Esophagus mucosa (tissue), 1 donor: Measurements from ENCODE around the gene SIL1. TPM values are rescaled to one million over a fixed set of nuclear protein-coding genes. Genes with fewer than 3 reads are reported as not detected.
"Not testable (repeated sequence)": the region's sequence is repeated elsewhere in the genome, so short reads cannot be mapped to it uniquely, and the experiment has no call there.

Source experiments
- ATAC-seq: fragments of 200-7000 bp; cut with Tn5 transposase; one replicate; pipeline ENCODE4 v1.9.1; 2020
- total RNA-seq: library from RNA; stranded (reverse); gene quantifications from one replicate; pipeline ENCODE4 v1.2.4, GENCODE V29; 2023
- donor health status: DM: yes; HTN: yes; CAD: no.

The SIL1 gene
- total RNA-seq = 29.3 TPM

DNA sequence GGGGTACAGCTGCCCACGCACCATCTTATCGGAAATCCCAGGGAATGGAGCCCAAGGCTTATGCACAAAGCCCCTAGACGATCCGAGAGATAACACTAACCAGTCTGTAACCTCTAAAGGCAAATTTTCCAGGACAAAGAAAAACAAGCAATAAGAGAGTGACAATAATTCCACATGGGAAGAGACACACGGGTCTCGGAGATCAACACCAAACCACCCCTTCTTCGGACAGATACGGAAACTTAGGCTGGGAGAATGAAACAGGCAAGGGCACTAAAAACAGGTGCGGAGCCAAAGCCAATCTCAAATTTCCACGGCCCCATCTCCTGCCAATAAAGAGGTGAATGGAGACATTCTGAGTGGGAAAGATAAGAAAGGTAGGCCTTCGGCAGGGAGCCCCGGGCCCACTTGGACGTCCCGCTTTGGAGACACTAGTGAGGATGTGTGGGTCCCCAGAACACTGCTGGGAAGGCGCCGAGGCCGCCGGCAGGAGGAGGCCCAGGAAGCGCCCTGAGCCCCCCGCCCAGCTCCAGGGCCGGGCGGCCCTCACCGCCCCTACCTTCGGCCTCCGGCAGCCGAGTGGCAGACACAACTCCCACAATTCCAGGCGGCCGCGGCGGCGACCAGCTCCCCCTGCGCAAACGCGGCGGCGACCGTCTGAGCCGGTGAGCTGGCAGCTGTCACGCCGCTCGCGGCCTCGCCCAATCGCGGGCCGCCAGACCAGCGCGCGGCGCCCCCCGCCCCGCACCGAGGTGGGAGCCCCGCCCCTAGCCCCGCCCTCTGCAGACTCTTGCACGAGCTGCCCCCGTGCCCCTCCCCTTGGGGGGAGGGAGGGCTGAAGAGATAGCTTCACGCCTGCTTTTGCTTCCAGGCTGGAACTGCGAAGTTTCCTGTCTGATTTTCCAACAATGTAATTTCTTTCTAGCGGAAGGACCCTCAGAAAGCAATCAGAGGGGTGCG, at the start of gene SIL1:
TSS of gene SIL1 (minus strand) at position 659 of the 960 bp plus-strand sequence. CDS start 70,525 bp downstream, outside the sequence.
- ATAC-seq = peak; percentile 99

GRCh38 chr5:139246394-139246793, 48.2 kb upstream of the SIL1 start:
- ATAC-seq = peak; percentile 17

GRCh38 chr5:139245637-139246339, 47.6 kb upstream of the SIL1 start:
- ATAC-seq = no peak

- no peak for ATAC-seq
Measured at GRCh38 chr5:139243425-139243970, 45.3 kb upstream of the SIL1 start.

GRCh38 chr5:139241139-139241538, 43.0 kb upstream of the SIL1 start:
- no peak for ATAC-seq

DNA sequence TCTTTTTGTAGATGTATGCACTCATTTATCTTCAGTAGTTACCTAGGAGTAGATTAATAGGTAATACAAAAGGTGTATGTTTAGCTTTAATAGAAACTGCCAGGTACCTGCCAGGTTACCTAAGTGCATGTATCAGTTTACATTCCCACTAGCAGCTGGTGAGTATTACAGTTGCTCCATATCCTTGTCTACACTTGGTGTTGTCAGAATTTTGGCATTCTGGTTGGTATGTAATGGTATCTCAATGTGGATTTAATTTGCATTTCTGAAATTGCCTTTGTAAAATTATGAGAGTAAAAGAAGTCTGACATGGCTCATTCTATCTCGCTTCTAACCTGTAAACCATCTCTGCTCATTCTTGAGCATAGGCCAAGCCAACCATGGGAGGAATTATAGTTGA, 38.3 kb upstream of the SIL1 start:
- no peak for ATAC-seq

- ATAC-seq = peak; percentile 76
Measured at GRCh38 chr5:139232147-139232724, 34.1 kb upstream of the SIL1 start.

DNA sequence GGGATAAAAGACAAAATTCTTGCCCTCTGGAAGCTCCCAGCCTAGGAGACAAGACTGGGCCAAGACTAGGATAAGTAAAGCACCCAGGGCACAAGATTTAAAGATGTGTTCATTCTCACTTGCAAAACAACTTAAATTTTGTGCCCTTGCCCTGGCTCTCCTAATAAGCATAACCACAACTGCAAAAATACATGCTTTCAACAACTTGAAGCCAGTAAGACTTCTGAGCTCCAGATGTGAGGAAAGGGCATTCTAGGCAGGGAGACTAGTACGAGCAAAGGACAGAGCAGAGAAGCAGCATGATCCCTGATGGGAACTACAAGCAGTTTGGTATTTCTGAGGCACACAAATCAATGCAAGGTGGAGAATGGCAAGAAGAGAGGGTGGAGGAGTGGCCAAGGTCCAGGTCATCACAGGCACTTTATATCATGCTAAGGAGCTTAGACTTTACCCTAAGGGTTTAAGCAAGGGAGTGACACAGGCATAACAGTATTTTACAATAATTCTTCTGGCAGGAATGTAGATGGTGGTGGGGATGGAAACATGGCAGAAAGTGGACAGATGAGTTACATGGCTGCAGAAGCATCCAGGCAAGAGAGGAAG, 30.1 kb upstream of the SIL1 start:
- no peak for ATAC-seq

GRCh38 chr5:139226131-139226530, 28.0 kb upstream of the SIL1 start:
- ATAC-seq = no peak

DNA sequence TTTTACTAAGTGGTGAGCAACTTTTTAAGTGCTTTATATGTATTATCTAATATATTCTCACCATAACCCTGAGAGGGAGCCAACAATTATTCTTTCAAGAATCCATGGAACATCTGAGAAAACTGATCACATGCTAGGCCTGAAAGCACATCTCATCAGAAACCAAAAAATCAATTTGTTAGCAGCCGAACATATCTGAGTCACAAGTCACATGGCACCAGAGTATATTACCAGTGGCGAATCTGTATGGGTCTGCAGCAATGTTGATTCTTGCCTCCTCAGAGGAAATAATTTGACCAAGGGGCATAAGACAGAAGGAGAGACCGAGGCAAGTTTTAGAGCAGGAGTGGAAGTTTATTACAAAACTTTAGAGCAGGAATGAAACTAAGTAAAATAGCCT, 25.3 kb upstream of the SIL1 start:
- ATAC-seq = no peak

GRCh38 chr5:139222346-139222745, 24.2 kb upstream of the SIL1 start:
- ATAC-seq = peak; percentile 72

GRCh38 chr5:139218038-139218437, 19.9 kb upstream of the SIL1 start:
- not testable (repeated sequence) for ATAC-seq

GRCh38 chr5:139215107-139215975, 17.2 kb upstream of the SIL1 start:
- no peak for ATAC-seq

- ATAC-seq = no peak
Measured at GRCh38 chr5:139214646-139215045, 16.5 kb upstream of the SIL1 start.

DNA sequence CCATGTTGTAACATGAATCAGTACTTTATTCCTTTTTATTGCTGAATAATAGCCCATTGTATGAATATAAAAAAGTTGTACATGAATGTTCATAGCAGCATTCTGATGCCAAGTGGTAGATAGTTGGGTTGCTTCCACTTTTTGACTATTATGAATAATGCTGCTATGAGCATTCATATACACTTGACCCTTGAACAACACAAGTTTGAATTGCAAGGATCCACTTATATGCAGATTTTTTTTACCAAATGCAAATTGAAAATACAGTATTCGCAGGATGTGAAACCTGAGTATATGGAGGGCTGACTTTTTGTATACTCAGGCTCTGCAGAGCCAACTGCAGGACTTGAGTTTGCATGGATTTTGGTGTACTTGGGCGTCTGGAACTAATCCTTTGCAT, 14.7 kb upstream of the SIL1 start:
- no peak for ATAC-seq

- ATAC-seq = no peak
Measured at GRCh38 chr5:139212486-139212885, 14.3 kb upstream of the SIL1 start.

DNA sequence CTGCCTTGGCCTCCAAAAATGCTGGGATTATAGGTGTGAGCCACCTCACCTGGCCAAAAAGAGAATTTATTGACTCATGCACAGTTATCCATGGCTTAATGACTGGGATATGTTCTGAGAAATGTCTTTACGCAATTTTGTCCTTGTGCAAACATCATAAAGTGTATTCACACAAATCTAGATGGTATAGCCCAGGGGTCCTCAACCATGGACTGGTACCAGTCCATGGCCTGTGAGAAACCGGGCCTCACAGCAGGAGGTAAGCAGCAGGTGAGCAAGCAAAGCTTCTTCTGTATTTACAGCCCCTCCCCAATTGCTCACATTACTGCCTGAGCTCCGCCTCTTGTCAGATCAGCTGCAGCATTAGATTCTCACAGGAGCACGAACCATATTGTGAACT, 12.4 kb upstream of the SIL1 start:
- peak; percentile 65 for ATAC-seq

DNA sequence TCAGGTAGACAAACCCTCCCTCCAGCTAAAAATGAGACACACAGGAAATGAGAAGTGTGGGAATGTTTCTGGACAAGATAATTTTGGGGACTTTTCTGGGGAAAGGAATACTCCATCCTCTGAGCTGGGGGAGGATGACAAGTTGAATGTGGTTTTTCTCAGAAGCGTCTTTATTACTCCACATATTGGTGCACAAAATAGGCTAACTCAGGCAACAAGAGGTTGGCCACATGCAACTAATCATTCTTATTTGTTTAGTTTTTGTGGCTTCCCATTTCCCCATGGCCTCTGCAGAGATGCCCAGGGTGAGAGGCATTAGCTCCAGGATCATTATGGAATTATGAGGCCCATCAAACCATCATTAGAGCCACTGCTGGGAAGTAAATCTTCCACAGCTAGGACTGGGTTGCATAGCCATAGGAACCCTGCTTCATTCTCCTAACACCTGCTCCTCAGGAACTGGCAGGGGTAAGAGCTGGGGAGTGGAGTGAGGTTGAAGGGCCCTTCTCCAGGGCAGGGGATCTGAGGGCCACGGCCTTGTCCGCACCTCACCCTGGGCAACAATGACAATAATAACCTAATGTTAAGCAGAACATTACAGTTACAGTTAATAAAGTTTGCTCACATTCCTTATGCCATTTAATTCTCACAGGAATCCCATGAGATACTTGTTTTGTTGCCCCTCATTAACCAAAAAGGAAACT, 9.3 kb upstream of the SIL1 start:
- no peak for ATAC-seq

DNA sequence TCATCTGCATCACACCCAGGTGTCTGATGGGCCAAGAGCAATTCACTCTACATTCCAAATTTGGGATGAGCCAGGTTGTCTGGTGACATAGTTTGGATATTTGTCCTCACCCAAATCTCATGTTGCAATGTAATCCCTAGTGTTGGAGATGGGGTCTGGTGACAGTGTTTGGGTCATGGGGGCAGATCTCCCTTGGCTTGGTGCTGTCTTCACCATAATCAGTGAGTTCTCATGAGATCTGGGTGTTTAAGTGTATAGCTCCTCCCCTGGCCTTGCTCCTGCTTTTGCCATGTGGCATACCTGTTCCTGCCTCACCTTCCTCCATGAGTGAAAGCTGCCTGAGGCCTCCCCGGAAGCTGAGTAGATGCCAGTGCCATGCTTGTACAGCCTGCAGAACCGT, 7.4 kb upstream of the SIL1 start:
- ATAC-seq = no peak

DNA sequence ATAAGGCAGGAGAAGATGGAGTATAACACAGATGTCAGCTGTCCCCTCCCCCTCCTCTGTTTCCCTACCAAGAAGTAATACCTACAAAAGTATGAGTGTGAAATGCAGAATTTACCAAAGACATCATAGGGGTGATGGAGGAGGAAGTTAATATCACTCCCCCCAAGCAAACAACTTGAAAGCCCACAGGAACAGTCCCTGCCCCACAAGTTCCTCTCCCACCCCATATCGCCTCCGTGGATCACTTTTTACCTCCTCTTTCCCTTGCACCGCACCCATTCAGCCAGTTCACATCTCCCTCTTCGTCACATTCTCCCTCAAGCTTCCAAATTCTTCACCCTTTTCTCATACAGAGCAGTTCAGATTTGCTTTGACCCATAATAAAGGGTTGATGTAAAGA, 7.0 kb upstream of the SIL1 start:
- no peak for ATAC-seq

DNA sequence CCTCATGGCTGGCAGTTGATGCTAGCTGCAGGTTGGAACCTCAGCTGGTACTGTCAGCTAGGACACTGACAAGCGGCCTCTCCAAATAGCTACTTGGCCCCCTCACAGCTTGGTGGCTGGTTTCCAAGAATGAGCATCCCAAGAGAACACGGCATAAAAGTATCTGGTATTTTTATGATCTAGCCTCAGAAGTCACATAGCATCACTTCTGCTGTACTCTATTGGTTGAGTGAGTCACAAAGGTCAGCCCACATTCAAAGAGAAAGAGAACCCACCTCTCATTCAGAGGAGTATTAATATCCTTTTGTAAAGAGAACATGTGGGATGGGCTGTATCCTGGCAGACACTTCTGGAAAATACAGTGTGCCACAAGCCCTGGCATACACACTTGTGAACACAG, 6.0 kb upstream of the SIL1 start:
- ATAC-seq = no peak
